ENCODE data around the gene PSMB2.

- no peak for TF ChIP-seq MAX (IDR thresholded peaks at IDR 0.05)
- no peak for TF ChIP-seq EZH2phosphoT487 (IDR thresholded peaks at IDR 0.05; ENCODE audit: borderline replicate concordance)
- TF ChIP-seq, protein P1, sequence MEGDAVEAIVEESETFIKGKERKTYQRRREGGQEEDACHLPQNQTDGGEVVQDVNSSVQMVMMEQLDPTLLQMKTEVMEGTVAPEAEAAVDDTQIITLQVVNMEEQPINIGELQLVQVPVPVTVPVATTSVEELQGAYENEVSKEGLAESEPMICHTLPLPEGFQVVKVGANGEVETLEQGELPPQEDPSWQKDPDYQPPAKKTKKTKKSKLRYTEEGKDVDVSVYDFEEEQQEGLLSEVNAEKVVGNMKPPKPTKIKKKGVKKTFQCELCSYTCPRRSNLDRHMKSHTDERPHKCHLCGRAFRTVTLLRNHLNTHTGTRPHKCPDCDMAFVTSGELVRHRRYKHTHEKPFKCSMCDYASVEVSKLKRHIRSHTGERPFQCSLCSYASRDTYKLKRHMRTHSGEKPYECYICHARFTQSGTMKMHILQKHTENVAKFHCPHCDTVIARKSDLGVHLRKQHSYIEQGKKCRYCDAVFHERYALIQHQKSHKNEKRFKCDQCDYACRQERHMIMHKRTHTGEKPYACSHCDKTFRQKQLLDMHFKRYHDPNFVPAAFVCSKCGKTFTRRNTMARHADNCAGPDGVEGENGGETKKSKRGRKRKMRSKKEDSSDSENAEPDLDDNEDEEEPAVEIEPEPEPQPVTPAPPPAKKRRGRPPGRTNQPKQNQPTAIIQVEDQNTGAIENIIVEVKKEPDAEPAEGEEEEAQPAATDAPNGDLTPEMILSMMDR (IDR thresholded peaks at IDR 0.05 in 2 of 3, conservative IDR thresholded peaks at IDR 0.05 in 1 of 3; ENCODE audit: borderline replicate concordance in 1 of 3, insufficient read depth in 1 of 3, low read depth in 2 of 3, low read length in 2 of 3), result no peak
Measured at GRCh38 chr1:35660581-35661473, 19.5 kb upstream of the PSMB2 start.

Data from HCT116 (cell line).